GM12864 (cell line): ENCODE data around the gene STKLD1.
A peak's percentile ranks its signal among the peaks of the same experiment; 100 is the strongest.
"Not testable (repeated sequence)": the region's sequence is repeated elsewhere in the genome, so short reads cannot be mapped to it uniquely, and the experiment has no call there.

ENCODE experiments used
- DNase-seq: peaks from one replicate; pipeline ENCODE4 v3.0.0-alpha.2; 2011; ENCODE audit warnings: low read depth
- H3K4me3 ChIP-seq: 2 replicates; pipeline ENCODE4 v1.5.1; 2011; ENCODE audit warnings: mild to moderate bottlenecking, low read depth, low read length, control low read depth
- TF ChIP-seq, protein P1 (sequence below): IDR thresholded peaks from 2 replicates; pipeline ENCODE4 v1.5.1; 2011; ENCODE audit warnings: low read depth, mild to moderate bottlenecking, moderate library complexity, low read length, control low read depth, inconsistent platforms; ENCODE audit errors: missing control alignments

Gene STKLD1

DNA sequence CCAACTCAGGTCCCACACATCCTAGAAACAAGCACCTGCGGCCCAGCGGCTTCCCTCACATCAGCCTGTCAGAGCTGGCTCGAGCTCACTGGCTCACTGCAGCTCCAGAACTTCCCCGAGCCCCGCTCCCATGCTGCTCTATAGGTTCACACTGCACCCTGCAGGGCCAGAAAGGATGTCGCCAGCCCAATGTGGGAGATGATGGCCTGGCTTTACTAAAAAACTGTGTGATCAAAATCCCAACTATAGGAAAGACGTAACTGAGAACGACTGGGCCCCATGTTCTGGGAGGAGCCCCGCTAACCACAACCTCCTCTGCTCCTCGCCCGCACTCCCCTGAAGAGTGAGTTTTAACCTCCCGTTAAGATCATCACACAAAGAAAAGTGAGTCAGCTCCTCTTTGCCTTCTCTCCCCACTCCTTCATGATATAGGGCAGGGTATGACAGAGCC is 4.9 kb upstream of the STKLD1 start:
- DNase-seq, result no peak
- TF ChIP-seq, protein P1, sequence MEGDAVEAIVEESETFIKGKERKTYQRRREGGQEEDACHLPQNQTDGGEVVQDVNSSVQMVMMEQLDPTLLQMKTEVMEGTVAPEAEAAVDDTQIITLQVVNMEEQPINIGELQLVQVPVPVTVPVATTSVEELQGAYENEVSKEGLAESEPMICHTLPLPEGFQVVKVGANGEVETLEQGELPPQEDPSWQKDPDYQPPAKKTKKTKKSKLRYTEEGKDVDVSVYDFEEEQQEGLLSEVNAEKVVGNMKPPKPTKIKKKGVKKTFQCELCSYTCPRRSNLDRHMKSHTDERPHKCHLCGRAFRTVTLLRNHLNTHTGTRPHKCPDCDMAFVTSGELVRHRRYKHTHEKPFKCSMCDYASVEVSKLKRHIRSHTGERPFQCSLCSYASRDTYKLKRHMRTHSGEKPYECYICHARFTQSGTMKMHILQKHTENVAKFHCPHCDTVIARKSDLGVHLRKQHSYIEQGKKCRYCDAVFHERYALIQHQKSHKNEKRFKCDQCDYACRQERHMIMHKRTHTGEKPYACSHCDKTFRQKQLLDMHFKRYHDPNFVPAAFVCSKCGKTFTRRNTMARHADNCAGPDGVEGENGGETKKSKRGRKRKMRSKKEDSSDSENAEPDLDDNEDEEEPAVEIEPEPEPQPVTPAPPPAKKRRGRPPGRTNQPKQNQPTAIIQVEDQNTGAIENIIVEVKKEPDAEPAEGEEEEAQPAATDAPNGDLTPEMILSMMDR, result peak; percentile 14
- no peak overlapping the region for H3K4me3 ChIP-seq

- TF ChIP-seq, protein P1, result no peak
- H3K4me3 ChIP-seq, result no peak overlapping the region
- DNase-seq, result no peak
These were observed 4.0 kb upstream of the STKLD1 start for GRCh38 chr9:133372144-133372543.

GRCh38 chr9:133374612-133375115 is 1.5 kb upstream of the STKLD1 start:
- no peak for DNase-seq
- TF ChIP-seq, protein P1, result no peak
- peak overlapping the region; percentile 89 for H3K4me3 ChIP-seq

DNA sequence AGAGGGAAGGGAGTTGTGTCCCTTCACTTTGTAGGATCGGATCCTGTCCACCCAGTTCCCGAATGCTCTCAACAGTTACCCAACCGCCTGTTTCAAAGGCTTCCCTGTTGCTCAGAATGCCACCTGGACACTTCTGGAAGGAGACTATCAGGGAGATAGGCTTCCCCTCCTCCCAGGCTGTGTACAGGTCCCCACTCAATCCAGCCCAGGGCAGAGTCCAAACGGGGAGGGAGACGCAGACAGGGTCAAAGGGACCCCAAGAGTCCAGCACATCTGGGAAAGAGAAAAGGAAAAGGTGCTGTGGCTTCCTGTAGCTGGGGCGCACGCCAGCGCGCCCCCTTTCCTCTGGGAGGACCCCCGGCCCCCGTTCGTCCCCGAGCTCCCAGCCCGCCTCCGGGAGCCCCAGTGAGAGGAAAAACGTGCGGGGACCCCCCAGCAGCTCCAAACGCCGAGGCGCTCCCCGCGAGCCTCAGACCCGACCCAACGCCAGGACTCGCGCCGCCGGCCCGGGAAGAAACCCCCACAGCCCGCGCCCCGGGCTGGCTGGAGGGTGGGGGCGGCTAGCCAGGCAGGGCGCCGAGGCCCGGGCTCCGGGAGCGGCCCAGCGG is 946 bp upstream of the STKLD1 start:
- DNase-seq, result no peak
- H3K4me3 ChIP-seq, result peak overlapping the region; percentile 89
- TF ChIP-seq, protein P1, result no peak

- not testable (repeated sequence) for H3K4me3 ChIP-seq, DNase-seq
These were observed 1.1 kb downstream of the STKLD1 start for GRCh38 chr9:133377280-133377679.

GRCh38 chr9:133377721-133378216 is 1.6 kb downstream of the STKLD1 start:
- no peak overlapping the region for H3K4me3 ChIP-seq
- DNase-seq, result no peak
- TF ChIP-seq, protein P1, result no peak

- no peak overlapping the region for H3K4me3 ChIP-seq
- no peak for DNase-seq
- TF ChIP-seq, protein P1, result no peak
These were observed 2.3 kb downstream of the STKLD1 start for GRCh38 chr9:133378408-133378962.
